NCI-H345 (cell line): Measurements from ENCODE around the gene IGLL1.
"Not testable (repeated sequence)": the region's sequence is repeated elsewhere in the genome, so short reads cannot be mapped to it uniquely, and the experiment has no call there.

Experiments
- DNase-seq: peaks from one replicate; lab custom pipeline; 2025; lab: John Stamatoyannopoulos, UW

The IGLL1 gene

GRCh38 chr22:23540837-23541236 lies 39.3 kb downstream of the IGLL1 start:
- not testable (repeated sequence) for DNase-seq

- DNase-seq, result not testable (repeated sequence)
Measured at GRCh38 chr22:23539839-23540198, 40.3 kb downstream of the IGLL1 start.

GRCh38 chr22:23539135-23539838 lies 40.8 kb downstream of the IGLL1 start:
- peak; percentile 85 for DNase-seq

GRCh38 chr22:23538696-23539030 lies 41.4 kb downstream of the IGLL1 start:
- not testable (repeated sequence) for DNase-seq

- not testable (repeated sequence) for DNase-seq
Measured at GRCh38 chr22:23537830-23538695, 42.0 kb downstream of the IGLL1 start.

- DNase-seq, result no peak
Measured at GRCh38 chr22:23537416-23537815, 42.7 kb downstream of the IGLL1 start.

- no peak for DNase-seq
Measured at GRCh38 chr22:23536821-23537345, 43.2 kb downstream of the IGLL1 start.

GRCh38 chr22:23535790-23536661 lies 44.1 kb downstream of the IGLL1 start:
- DNase-seq, result peak; percentile 54

- no peak for DNase-seq
Measured at GRCh38 chr22:23534851-23535717, 45.0 kb downstream of the IGLL1 start.

GRCh38 chr22:23534201-23534850 lies 45.8 kb downstream of the IGLL1 start:
- DNase-seq, result no peak

- no peak for DNase-seq
Measured at GRCh38 chr22:23533771-23534191, 46.3 kb downstream of the IGLL1 start.

GRCh38 chr22:23533328-23533762 lies 46.7 kb downstream of the IGLL1 start:
- no peak for DNase-seq

- no peak for DNase-seq
Measured at GRCh38 chr22:23532731-23533130, 47.4 kb downstream of the IGLL1 start.

GRCh38 chr22:23531966-23532705 lies 48.0 kb downstream of the IGLL1 start:
- DNase-seq, result no peak

- DNase-seq, result no peak
Measured at GRCh38 chr22:23531283-23531956, 48.7 kb downstream of the IGLL1 start.

GRCh38 chr22:23530766-23531282 lies 49.3 kb downstream of the IGLL1 start:
- no peak for DNase-seq

GRCh38 chr22:23530106-23530505 lies 50.0 kb downstream of the IGLL1 start:
- DNase-seq, result no peak

- DNase-seq, result no peak
Measured at GRCh38 chr22:23529166-23530103, 50.7 kb downstream of the IGLL1 start.
